Measurements from ENCODE around the gene FOXP1. TPM values are rescaled to one million over a fixed set of nuclear protein-coding genes. Genes with fewer than 3 reads are reported as not detected.

FOXP1 gene
- total RNA-seq, 1 donor from 2014 or later, result 26.1 TPM

DNA sequence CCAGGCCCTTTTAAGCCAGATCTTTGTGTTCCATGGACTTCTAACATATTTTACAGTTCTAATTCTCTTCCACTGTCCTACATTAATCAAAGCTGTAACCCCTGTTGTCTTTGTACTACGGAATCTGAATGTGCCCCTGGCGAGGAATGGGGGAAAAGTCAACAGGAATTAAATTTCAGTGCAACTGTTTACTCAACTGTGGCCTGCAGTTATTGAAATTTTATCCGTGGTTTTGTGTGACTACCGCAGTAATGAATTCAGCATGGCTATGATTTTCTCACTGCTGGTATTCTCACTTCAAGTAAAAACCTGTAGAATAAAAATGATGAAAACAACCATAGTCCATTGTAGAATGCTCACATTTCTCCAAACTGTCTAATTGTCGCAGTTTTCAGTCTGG is 388.0 kb downstream of the FOXP1 start:
- TF ChIP-seq, protein P1, sequence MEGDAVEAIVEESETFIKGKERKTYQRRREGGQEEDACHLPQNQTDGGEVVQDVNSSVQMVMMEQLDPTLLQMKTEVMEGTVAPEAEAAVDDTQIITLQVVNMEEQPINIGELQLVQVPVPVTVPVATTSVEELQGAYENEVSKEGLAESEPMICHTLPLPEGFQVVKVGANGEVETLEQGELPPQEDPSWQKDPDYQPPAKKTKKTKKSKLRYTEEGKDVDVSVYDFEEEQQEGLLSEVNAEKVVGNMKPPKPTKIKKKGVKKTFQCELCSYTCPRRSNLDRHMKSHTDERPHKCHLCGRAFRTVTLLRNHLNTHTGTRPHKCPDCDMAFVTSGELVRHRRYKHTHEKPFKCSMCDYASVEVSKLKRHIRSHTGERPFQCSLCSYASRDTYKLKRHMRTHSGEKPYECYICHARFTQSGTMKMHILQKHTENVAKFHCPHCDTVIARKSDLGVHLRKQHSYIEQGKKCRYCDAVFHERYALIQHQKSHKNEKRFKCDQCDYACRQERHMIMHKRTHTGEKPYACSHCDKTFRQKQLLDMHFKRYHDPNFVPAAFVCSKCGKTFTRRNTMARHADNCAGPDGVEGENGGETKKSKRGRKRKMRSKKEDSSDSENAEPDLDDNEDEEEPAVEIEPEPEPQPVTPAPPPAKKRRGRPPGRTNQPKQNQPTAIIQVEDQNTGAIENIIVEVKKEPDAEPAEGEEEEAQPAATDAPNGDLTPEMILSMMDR (conservative IDR thresholded peaks at IDR 0.05; ENCODE audit: low read depth, low read length), result no peak
- DNase-seq (ENCODE audit: low read depth), result no peak
- H3K4me3 ChIP-seq (ENCODE audit: low read depth, low read length), result no peak overlapping the region

DNA sequence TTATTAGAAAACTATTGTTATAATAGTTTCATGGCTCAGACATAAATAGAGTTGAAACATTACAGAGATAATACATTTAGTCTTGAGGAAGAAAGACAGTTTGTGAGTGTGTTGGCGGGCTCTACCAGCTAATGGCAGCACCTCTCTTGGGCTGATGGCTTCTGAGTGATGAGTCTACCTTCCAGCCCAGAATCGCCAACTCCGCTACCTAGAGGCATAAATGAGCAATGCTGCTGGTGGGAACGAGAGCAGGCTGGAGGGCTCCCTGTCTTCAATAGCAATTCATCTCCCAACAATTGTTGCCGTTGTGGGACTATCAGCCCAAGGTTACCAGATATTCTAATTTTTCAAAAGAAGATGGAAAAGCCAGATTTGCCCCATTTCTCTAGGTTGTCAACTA is 388.7 kb downstream of the FOXP1 start:
- no peak overlapping the region for H3K4me3 ChIP-seq (ENCODE audit: low read depth, low read length)
- DNase-seq (ENCODE audit: low read depth), result no peak
- TF ChIP-seq, protein P1 (conservative IDR thresholded peaks at IDR 0.05; ENCODE audit: low read depth, low read length), result no peak

- DNase-seq (ENCODE audit: low read depth), result no peak
- TF ChIP-seq, protein P1 (conservative IDR thresholded peaks at IDR 0.05; ENCODE audit: low read depth, low read length), result no peak
- no peak overlapping the region for H3K4me3 ChIP-seq (ENCODE audit: low read depth, low read length)
Observed at GRCh38 chr3:71191031-71191482, 392.5 kb downstream of the FOXP1 start.

DNA sequence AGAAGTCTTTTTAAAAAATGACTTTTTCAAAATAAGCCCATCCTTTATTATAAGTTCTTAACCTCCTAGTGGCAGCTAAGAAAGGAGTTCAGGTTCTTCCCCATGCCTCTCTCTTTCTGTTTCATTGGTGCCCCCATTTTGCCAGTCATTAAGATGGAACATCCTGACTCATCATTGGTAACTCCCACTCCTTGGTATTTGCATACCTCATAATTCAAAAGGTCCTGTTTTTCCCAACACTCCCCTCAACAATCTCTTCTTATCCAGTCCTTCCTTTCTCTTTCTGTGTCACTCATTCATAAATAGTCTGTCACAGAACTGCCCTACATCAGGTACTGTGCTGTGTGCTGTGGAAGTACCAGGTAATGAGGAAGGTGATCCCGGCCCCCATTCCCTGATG is 394.0 kb downstream of the FOXP1 start:
- TF ChIP-seq, protein P1 (conservative IDR thresholded peaks at IDR 0.05; ENCODE audit: low read depth, low read length), result no peak
- no peak for DNase-seq (ENCODE audit: low read depth)
- no peak overlapping the region for H3K4me3 ChIP-seq (ENCODE audit: low read depth, low read length)

DNA sequence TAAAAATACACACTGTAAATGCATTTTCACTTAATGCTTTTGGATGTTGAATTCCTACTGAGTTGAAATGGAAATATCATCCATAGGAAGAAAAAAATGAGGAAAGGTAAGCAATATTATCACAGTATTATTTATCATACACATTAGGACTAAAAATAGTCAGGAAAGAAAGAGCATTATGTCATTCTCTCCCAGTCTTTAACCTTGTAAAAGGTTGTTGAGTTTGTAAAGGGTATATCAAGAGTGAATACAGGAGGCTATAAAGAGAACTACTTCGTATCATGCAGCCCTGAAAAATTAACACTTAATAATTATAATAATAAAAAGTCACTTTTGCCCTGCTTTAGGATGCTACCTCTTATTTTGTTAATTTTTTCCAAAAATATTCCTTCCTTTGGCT is 395.8 kb downstream of the FOXP1 start:
- no peak overlapping the region for H3K4me3 ChIP-seq (ENCODE audit: low read depth, low read length)
- TF ChIP-seq, protein P1 (conservative IDR thresholded peaks at IDR 0.05; ENCODE audit: low read depth, low read length), result no peak
- DNase-seq (ENCODE audit: low read depth), result no peak

DNA sequence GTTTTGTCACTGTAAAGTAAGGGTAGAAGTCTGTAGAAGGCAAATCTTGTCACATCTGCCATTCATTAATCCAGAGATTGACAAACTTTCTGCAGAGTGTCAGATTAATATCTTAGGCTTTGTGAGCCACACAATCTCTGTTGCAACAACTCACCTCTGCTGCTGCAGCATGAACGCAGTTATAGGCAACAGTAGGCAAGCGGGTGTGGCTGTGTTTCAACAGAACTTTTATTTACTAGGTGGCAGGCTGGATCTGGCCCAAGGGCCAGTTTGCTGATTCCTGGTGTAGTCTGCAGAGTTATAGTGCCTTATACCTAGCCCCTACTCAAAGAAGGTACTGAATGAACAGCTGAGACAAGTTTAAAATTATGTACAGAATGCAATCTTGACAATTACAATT is 396.7 kb downstream of the FOXP1 start:
- no peak for DNase-seq (ENCODE audit: low read depth)
- TF ChIP-seq, protein P1 (conservative IDR thresholded peaks at IDR 0.05; ENCODE audit: low read depth, low read length), result no peak
- H3K4me3 ChIP-seq (ENCODE audit: low read depth, low read length), result no peak overlapping the region

GRCh38 chr3:71185733-71186455 is 397.6 kb downstream of the FOXP1 start:
- TF ChIP-seq, protein P1 (conservative IDR thresholded peaks at IDR 0.05; ENCODE audit: low read depth, low read length), result no peak
- DNase-seq (ENCODE audit: low read depth), result no peak
- no peak overlapping the region for H3K4me3 ChIP-seq (ENCODE audit: low read depth, low read length)
